ENCODE results near the gene SELENOK.

The SELENOK gene

DNA sequence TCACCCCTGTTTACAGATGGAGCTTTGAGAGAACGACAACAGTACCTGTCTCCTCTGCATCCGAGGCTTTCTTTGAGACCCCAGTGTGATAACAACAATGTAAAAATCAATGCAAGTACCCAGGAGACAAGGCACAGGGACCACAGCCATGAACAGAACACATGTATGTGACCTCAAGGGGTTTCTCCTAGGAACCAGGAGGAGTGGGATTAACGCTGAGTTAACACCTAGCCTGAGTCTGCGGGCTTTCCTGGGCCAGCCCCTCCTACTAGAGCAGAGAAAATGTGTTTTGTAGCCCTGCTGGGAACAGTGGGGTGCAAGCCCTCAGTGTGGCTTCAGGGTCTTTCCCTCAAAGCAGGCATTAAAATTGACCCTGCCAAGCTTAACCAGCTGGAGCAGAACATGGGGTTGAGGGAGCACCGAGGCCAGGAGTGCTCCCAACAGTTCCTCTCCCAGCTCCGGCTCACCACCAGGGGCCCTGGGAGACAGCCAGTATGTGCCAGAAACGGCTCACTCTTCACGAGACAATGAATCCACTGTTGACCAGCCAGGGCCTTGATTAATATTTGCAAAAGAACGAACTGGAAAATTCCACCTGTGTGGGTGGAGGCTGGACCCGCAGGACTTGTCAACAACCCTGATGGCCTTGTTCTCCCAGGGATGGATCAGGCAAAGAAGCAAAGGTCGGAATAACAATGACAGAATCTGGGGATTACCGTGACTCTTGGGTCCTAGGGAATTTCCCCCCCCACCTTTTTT, 49.0 kb downstream of the SELENOK start:
- CTCF ChIA-PET = no interaction called here
- H3K27ac Mint-ChIP-seq = no peak overlapping the region
- DNase-seq = no peak
- no peak overlapping the region for H3K4me3 Mint-ChIP-seq
- no peaks in the 10 kb centered on the region for H3K9me3 Mint-ChIP-seq
- peaks cover 80% of the 10 kb centered on the region for H3K27me3 Mint-ChIP-seq
- H3K36me3 Mint-ChIP-seq = no peaks in the 10 kb centered on the region
- peaks cover 5% of the 10 kb centered on the region for H3K4me1 Mint-ChIP-seq

DNA sequence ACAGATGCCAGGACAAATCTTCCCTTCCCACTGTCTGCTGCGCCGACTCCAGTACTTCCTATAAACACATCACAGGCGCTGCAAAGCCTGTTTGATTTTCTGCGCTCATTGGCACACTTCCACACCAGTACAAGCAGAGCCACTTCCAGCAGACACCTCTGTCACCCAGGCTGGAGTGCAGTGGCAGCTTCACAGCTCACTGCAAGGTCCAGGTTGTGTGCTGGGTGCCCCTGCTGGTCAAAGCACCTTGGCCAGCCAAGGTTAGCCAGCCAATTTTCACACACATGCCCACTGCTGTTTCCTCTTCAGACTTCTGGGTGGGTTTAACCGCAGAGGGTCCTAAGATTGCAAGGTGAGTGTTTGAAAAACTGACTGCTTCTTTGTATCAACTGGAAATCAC, 50.4 kb downstream of the SELENOK start:
- CTCF ChIA-PET = no interaction called here
- Mint-ChIP-seq H3K4me1 (no peaks in the 10 kb centered on the region), H3K9me3 (no peaks in the 10 kb centered on the region), H3K27ac (no peak overlapping the region), H3K36me3 (no peaks in the 10 kb centered on the region), H3K27me3 (peaks cover 67% of the 10 kb centered on the region), H3K4me3 (no peak overlapping the region)
- DNase-seq = no peak

DNA sequence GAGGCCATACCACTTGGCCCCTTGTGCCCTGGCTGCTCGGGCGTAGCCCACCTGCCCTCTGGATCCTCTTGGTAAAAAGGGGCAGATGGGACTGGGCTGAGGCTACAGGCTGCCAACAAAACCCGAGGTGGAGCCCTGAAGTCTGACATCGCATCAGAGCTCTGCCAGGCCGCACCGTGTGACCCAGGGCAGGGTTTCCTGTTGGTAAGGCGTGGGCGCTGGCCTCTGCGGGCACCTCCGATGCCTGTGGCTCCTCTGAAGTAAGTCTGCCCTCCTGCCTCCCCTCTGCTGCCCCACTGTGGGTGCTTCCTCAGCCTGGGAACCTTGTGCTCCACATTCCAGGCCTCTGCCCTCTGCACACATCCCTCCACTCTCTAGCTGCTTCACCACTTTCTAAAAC, 54.3 kb downstream of the SELENOK start:
- no peak overlapping the region for H3K27ac Mint-ChIP-seq
- CTCF ChIA-PET = no interaction called here
- no peaks in the 10 kb centered on the region for H3K9me3 Mint-ChIP-seq
- H3K4me3 Mint-ChIP-seq = no peak overlapping the region
- no peak for DNase-seq
- no peaks in the 10 kb centered on the region for H3K4me1 Mint-ChIP-seq
- H3K27me3 Mint-ChIP-seq = peaks cover 30% of the 10 kb centered on the region
- no peaks in the 10 kb centered on the region for H3K36me3 Mint-ChIP-seq

DNA sequence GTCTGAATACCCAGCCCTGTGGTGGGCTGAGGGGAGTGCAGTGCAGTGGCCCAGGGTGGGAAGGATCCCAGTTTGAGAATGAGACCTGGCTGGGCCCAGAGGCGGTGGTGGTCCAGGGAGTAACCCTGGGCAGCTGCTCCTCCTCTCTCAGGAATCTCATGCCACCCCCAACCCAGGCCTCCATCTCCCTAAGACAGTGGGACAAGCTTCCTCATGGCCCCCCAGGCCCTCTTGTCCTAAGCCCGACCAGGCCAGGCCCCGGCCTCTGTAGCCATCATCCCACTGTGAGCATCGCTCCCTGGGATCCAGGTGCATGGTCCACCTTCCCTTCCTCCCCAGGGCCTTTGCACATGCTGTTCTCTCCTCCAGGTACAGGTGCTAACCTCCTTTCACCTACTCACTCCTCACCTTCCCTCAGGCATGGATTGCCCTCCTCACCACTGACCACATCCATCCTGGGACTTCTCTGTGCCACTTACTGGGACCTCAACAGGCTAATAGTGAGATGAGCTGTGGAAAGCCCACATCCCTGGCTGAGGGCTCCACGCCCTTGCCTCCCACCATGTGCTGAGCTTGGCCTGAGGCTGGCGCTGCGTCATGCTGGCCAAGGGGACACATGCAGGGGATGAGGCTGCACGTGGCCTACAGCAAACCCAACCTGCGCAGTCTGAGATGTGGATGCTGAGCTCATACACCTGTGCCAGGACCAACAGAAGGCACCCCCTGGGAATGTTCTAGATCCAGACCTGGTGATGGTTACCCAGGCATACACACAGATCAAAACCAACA, 55.4 kb downstream of the SELENOK start:
- CTCF ChIA-PET = no interaction called here
- Mint-ChIP-seq H3K27ac (no peak overlapping the region), H3K4me1 (no peaks in the 10 kb centered on the region), H3K36me3 (no peaks in the 10 kb centered on the region), H3K27me3 (peaks cover 22% of the 10 kb centered on the region), H3K9me3 (no peaks in the 10 kb centered on the region), H3K4me3 (no peak overlapping the region)
- no peak for DNase-seq

DNA sequence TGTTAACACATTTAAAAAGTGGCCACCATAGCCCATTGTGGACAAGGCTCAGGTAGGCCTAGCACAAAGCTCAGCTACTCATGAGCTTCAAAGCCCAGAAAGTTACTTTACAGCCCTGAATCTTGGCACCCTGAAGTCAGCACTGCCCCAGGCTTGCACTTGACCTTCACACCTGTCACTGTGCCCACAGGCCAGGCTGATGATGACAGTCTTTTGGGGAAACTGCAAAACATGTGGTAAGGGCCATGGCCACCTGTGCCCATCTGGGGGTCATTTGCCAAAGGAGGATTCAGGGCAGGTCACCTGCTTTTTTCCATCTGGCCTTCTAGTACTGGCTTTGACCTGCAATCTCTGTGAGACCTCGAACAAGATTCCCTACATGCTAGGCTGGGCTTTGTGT, 56.4 kb downstream of the SELENOK start:
- Mint-ChIP-seq H3K9me3 (no peaks in the 10 kb centered on the region), H3K36me3 (no peaks in the 10 kb centered on the region), H3K4me1 (no peaks in the 10 kb centered on the region), H3K27me3 (peaks cover 15% of the 10 kb centered on the region), H3K27ac (no peak overlapping the region), H3K4me3 (no peak overlapping the region)
- CTCF ChIA-PET = no interaction called here
- no peak for DNase-seq

DNA sequence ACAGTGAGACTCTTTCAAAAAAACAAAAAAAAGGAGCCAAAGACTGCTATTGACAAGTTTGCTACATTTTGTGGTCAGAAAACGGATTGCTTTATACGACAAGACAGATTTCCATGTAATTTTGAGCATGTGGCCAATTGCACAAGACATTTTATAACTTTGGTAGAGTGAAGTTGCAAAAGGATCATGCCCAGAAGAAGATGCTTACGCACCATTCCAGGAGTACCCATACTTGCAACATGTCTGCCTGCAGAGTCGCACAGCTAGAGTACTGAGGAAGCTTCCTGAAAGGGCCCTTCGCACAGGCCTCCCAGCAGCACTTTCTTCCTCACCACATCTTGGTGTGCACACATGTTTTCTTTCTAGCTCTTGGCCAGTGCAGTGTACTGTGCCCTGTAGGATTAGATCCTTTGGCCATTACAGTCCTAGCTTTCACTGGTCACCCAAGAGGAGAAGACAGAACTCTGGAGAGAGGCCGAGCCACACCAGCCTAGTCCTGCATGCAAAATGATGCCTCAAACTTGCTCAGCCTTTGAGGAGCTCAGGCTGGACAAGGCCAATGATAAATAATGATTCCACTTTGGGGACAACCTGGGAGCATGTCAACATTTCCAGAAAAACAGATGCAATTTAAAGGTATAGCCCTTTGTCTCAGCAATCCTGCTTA, 57.1 kb downstream of the SELENOK start:
- Mint-ChIP-seq H3K4me1 (no peaks in the 10 kb centered on the region), H3K36me3 (no peaks in the 10 kb centered on the region), H3K27ac (no peak overlapping the region), H3K9me3 (no peaks in the 10 kb centered on the region), H3K27me3 (peaks cover 15% of the 10 kb centered on the region), H3K4me3 (no peak overlapping the region)
- DNase-seq = no peak
- CTCF ChIA-PET = no interaction called here
